SU-DHL-6 (cell line): Measurements from ENCODE around the gene RRAD.

Source experiments
- H2AFZ ChIP-seq: fragments of 200-600 bp; sonication (generic); 2 replicates; pipeline ENCODE4 v1.6.1; 2014; ENCODE audit warnings: low read depth, mild to moderate bottlenecking, moderate library complexity, mixed read lengths, antibody characterized with exemption, low read length; ENCODE audit not compliant: severe bottlenecking
- H3F3A ChIP-seq: fragments of 200-600 bp; shearing (Covaris generic); 2 replicates; pipeline ENCODE4 v1.6.0; 2016; ENCODE audit warnings: antibody characterized with exemption, mild to moderate bottlenecking; ENCODE audit not compliant: insufficient read depth
- H3K27ac ChIP-seq: fragments of 200-600 bp; sonication (generic); 2 replicates; pipeline ENCODE4 v1.5.1; 2016; ENCODE audit warnings: low read depth, mild to moderate bottlenecking, low read length, moderate library complexity, mixed read lengths
- H3K27me3 ChIP-seq: fragments of 200-600 bp; sonication (generic), shearing (Covaris generic); 2 replicates; pipeline ENCODE4 v1.6.0; 2014; ENCODE audit warnings: mild to moderate bottlenecking, low read length
- H3K36me3 ChIP-seq: fragments of 200-600 bp; sonication (generic); 2 replicates; pipeline ENCODE4 v1.6.1; 2014; ENCODE audit warnings: mild to moderate bottlenecking, low read length, mixed read lengths
- H3K4me2 ChIP-seq: fragments of 300-600, 200-600 bp; shearing (Covaris generic), sonication (generic); 2 replicates; pipeline ENCODE4 v1.6.0; 2014; ENCODE audit warnings: low read length, low read depth, mild to moderate bottlenecking; ENCODE audit not compliant: poor library complexity, severe bottlenecking
- H3K4me3 ChIP-seq: fragments of 200-600 bp; sonication (generic); 2 replicates; pipeline ENCODE4 v1.5.1; 2014; ENCODE audit warnings: antibody characterized with exemption, low read length, mild to moderate bottlenecking, mixed read lengths; ENCODE audit not compliant: insufficient read depth, poor library complexity, severe bottlenecking
- H3K79me2 ChIP-seq: fragments of 200-600 bp; sonication (generic); 2 replicates; pipeline ENCODE4 v1.6.1; 2014; ENCODE audit warnings: mild to moderate bottlenecking, low read length, moderate library complexity; ENCODE audit not compliant: insufficient read depth
- H3K9ac ChIP-seq: fragments of 200-600 bp; sonication (generic); 2 replicates; pipeline ENCODE4 v1.7.0; 2014; ENCODE audit warnings: mild to moderate bottlenecking, low read length
- H3K9me2 ChIP-seq: fragments of 200-600 bp; sonication (generic); replicated peaks from 2 replicates; pipeline ENCODE4 v1.6.1; 2014; ENCODE audit warnings: low read length; ENCODE audit not compliant: insufficient read depth
- H3K9me3 ChIP-seq: fragments of 200-600 bp; sonication (generic); 2 replicates; pipeline ENCODE4 v1.6.1; 2014; ENCODE audit warnings: low read length, mixed read lengths; ENCODE audit not compliant: insufficient read depth
- H4K20me1 ChIP-seq: fragments of 200-600 bp; sonication (generic); 2 replicates; pipeline ENCODE4 v1.6.1; 2014; ENCODE audit warnings: low read depth, mild to moderate bottlenecking, antibody characterized with exemption, low read length, moderate library complexity, mixed read lengths
- EZH2phosphoT487 ChIP-seq: fragments of 200-600 bp; sonication (generic), shearing (Covaris generic); conservative IDR thresholded peaks from 2 replicates; pipeline ENCODE4 v1.6.1; 2018; ENCODE audit warnings: mild to moderate bottlenecking, antibody characterized with exemption, low read length, moderate library complexity, mixed read lengths
- TF ChIP-seq, protein P1 (sequence below): fragments of 200-600 bp; sonication (generic); IDR thresholded peaks from one replicate; pipeline ENCODE4 v1.5.1; 2017; ENCODE audit warnings: antibody characterized with exemption, mild to moderate bottlenecking, low read length, moderate library complexity; ENCODE audit not compliant: insufficient read depth, poor library complexity, severe bottlenecking

The RRAD gene

DNA sequence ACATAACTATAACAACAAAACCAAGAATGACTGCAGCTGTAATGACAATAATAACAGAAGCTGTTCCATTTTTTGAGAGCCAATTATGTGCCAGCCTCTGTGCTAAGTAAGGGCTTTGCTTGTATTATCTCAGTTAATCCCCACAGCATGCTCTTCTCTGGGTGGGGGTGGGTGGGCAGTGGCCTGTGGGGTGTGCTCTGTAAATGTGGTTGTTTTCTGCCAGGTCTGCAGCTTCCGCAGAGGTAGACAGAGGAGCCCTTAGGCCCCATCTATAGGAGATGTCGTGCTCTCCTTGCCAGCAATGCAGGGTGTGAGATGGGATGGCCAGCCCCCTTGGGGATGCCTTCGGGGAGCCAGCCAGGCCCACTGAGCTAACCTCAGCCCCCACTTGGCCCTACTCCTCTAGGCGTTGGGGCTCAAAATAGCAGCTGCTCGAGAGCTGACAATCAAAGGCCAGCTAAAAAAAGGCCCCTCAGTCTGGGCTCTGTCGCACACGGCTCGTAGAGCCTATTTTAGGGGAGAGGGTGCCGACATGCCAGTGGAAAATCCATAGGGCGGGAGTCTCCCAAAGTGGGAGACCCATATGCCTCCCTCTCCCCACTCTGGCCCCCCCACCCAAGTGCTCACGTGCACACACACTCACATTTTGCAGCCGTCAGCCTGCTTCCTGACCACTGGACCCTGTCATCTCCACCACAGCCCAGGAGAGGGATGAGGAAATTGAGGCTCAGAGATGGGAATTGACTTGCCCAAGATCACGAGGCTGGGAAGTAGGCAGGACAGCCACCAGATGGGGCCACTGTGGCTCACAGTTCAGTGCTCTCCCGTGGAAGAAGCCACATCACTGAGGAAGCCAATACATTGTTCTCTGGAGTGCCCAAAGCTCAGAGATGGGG, 22.4 kb downstream of the RRAD start:
- no peaks in the 10 kb centered on the region for H3K9me2 ChIP-seq
- no peak overlapping the region for H3K9ac ChIP-seq
- TF ChIP-seq EZH2phosphoT487: no peak
- TF ChIP-seq, protein P1, sequence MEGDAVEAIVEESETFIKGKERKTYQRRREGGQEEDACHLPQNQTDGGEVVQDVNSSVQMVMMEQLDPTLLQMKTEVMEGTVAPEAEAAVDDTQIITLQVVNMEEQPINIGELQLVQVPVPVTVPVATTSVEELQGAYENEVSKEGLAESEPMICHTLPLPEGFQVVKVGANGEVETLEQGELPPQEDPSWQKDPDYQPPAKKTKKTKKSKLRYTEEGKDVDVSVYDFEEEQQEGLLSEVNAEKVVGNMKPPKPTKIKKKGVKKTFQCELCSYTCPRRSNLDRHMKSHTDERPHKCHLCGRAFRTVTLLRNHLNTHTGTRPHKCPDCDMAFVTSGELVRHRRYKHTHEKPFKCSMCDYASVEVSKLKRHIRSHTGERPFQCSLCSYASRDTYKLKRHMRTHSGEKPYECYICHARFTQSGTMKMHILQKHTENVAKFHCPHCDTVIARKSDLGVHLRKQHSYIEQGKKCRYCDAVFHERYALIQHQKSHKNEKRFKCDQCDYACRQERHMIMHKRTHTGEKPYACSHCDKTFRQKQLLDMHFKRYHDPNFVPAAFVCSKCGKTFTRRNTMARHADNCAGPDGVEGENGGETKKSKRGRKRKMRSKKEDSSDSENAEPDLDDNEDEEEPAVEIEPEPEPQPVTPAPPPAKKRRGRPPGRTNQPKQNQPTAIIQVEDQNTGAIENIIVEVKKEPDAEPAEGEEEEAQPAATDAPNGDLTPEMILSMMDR: no peak
- no peaks in the 10 kb centered on the region for H3K36me3 ChIP-seq
- H3K27ac ChIP-seq: no peak overlapping the region
- no peak overlapping the region for H3K4me2 ChIP-seq
- H4K20me1 ChIP-seq: no peaks in the 10 kb centered on the region
- H3K27me3 ChIP-seq: no peaks in the 10 kb centered on the region
- H3K79me2 ChIP-seq: no peaks in the 10 kb centered on the region
- H3F3A ChIP-seq: no peaks in the 10 kb centered on the region
- no peak overlapping the region for H3K4me3 ChIP-seq
- no peaks in the 10 kb centered on the region for H3K9me3 ChIP-seq
- H2AFZ ChIP-seq: no peak overlapping the region

DNA sequence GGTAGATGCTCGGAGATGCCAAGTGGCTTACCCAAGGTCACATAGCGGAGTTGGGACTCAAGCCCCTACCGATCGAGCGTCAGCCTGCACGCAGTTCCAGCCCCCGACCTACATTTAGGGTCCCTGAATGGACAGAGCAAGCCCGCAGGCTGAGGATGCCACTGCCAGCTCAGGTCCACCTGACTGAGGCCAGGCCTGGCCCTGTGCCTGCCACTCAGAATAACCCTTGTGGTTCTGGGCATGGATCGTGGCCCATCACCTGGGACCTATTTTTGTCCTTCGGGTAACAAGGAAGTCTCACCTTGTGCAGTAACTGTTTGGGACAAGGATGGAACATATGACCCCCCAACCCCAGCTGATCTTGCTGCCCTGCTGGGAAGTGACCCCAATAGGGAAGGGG, 23.7 kb downstream of the RRAD start:
- no peaks in the 10 kb centered on the region for H3K9me2 ChIP-seq
- no peak overlapping the region for H3K27ac ChIP-seq
- H2AFZ ChIP-seq: no peak overlapping the region
- no peaks in the 10 kb centered on the region for H3K27me3 ChIP-seq
- no peaks in the 10 kb centered on the region for H3K79me2 ChIP-seq
- H4K20me1 ChIP-seq: no peaks in the 10 kb centered on the region
- H3K4me2 ChIP-seq: no peak overlapping the region
- no peaks in the 10 kb centered on the region for H3K36me3 ChIP-seq
- H3K9ac ChIP-seq: no peak overlapping the region
- TF ChIP-seq, protein P1: no peak
- TF ChIP-seq EZH2phosphoT487: no peak
- no peaks in the 10 kb centered on the region for H3F3A ChIP-seq
- no peak overlapping the region for H3K4me3 ChIP-seq
- no peaks in the 10 kb centered on the region for H3K9me3 ChIP-seq

DNA sequence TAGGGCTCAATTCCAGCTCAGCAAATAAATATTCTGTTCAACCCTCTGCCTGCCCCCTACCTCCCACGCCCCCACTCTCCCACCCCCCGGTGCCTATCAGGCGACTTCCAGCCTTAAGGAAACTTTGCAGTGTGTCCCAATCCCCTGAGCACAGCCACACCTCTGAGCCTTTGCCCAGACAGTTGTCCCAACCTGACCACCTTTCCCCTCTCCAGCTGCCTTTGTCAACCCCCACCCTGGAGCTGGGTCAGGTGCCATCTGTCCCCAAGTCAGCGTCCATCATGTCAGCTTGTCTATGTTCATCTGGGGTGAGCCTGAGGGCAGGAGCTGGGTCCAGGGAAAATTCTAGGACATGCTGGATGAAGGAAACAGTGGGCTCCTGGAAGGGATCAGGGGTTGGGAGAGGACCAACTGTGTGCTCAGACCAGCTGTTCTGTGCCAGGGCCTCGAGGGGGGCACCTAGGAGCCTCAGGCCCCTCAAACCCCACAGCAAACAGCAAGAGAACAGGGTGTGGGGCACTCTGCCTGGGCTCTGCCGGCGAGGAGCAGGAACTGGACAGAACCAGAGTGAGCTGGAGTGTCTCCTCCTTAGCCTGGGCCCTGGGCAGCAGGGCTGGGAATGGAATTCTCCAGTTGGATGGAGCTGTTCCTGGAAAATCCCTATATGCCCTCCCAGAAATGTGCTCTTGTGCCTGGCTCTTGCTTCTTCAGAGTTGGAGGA, 24.5 kb downstream of the RRAD start:
- H3K79me2 ChIP-seq: no peaks in the 10 kb centered on the region
- H3K4me2 ChIP-seq: no peak overlapping the region
- no peak overlapping the region for H3K27ac ChIP-seq
- no peaks in the 10 kb centered on the region for H3K9me2 ChIP-seq
- H2AFZ ChIP-seq: no peak overlapping the region
- H3K9me3 ChIP-seq: no peaks in the 10 kb centered on the region
- H3K36me3 ChIP-seq: no peaks in the 10 kb centered on the region
- no peak overlapping the region for H3K4me3 ChIP-seq
- no peaks in the 10 kb centered on the region for H4K20me1 ChIP-seq
- no peaks in the 10 kb centered on the region for H3K27me3 ChIP-seq
- no peak overlapping the region for H3K9ac ChIP-seq
- no peaks in the 10 kb centered on the region for H3F3A ChIP-seq
- no peak for TF ChIP-seq EZH2phosphoT487
- TF ChIP-seq, protein P1: no peak
